Stimulated activated CD8-positive, alpha-beta memory T cell treated with anti-CD3 and anti-CD28 coated beads, Interleukin-15, amount 100 ng/mL, for 4 hours (primary cell): ENCODE results near the gene UBE3B.
A peak's percentile ranks its signal among the peaks of the same experiment; 100 is the strongest.

Source experiments
- DNase-seq, 2 donors: peaks; one replicate each; pipeline ENCODE4 v3.0.0-alpha.2; 2020; ENCODE audit warnings: low read depth in 2 of 2

UBE3B gene

GRCh38 chr12:109553906-109554500 is 76.6 kb downstream of the UBE3B start:
- DNase-seq: no peak

GRCh38 chr12:109554761-109555160 is 77.3 kb downstream of the UBE3B start:
- no peak for DNase-seq

GRCh38 chr12:109555431-109556315 is 78.2 kb downstream of the UBE3B start:
- DNase-seq: no peak

- DNase-seq: no peak
These were observed 79.8 kb downstream of the UBE3B start for GRCh38 chr12:109557200-109557599.

- DNase-seq: no peak
These were observed 80.4 kb downstream of the UBE3B start for GRCh38 chr12:109557805-109558204.

GRCh38 chr12:109558374-109559199 is 81.2 kb downstream of the UBE3B start:
- DNase-seq: no peak

- DNase-seq: no peak
These were observed 81.7 kb downstream of the UBE3B start for GRCh38 chr12:109559200-109559505.

GRCh38 chr12:109559601-109560000 is 82.2 kb downstream of the UBE3B start:
- DNase-seq: no peak

GRCh38 chr12:109560867-109561710 is 83.7 kb downstream of the UBE3B start:
- DNase-seq: no peak

GRCh38 chr12:109561711-109562030 is 84.2 kb downstream of the UBE3B start:
- DNase-seq: no peak

- no peak for DNase-seq
These were observed 85.4 kb downstream of the UBE3B start for GRCh38 chr12:109562871-109563270.

GRCh38 chr12:109563291-109564284 is 86.2 kb downstream of the UBE3B start:
- no peak for DNase-seq

- no peak for DNase-seq
These were observed 89.0 kb downstream of the UBE3B start for GRCh38 chr12:109566424-109566823.

GRCh38 chr12:109567296-109567695 is 89.9 kb downstream of the UBE3B start:
- DNase-seq: no peak

GRCh38 chr12:109567967-109568366 is 90.5 kb downstream of the UBE3B start:
- DNase-seq: no peak

GRCh38 chr12:109568486-109568885 is 91.1 kb downstream of the UBE3B start:
- no peak for DNase-seq

- no peak for DNase-seq
These were observed 94.5 kb downstream of the UBE3B start for GRCh38 chr12:109571773-109572505.

GRCh38 chr12:109572506-109572845 is 95.0 kb downstream of the UBE3B start:
- DNase-seq: no peak

GRCh38 chr12:109573029-109573913 is 95.8 kb downstream of the UBE3B start, which contains the start of the genes MMAB and MVK:
MMAB (minus strand) TSS chr12:109573504; CDS start chr12:109573480, 24 bp downstream.
MVK (plus strand) TSS chr12:109573794; CDS start chr12:109574823, 1,029 bp downstream.
- DNase-seq: peak; percentile 94 to 98
